ENCODE measurements around the gene SLC38A4.

- TF ChIP-seq CTCF (IDR thresholded peaks at IDR 0.05 in 2 of 3, conservative IDR thresholded peaks at IDR 0.05 in 1 of 3; ENCODE audit: borderline replicate concordance in 1 of 3, insufficient read depth in 1 of 3, low read depth in 2 of 3, low read length in 2 of 3) (no peak), ZNF274 (IDR thresholded peaks at IDR 0.05; ENCODE audit: low read depth, low read length) (no peak), POLR2A (IDR thresholded peaks at IDR 0.05; ENCODE audit: borderline replicate concordance, extremely low read depth, insufficient read depth, insufficient read length) (no peak), CEBPB (IDR thresholded peaks at IDR 0.05; ENCODE audit: low read depth) (no peak), REST (IDR thresholded peaks at IDR 0.05; ENCODE audit: low read depth) (no peak), SP1 (IDR thresholded peaks at IDR 0.05; ENCODE audit: low read depth) (no peak), EZH2 (IDR thresholded peaks at IDR 0.05) (no peak), YY1 (IDR thresholded peaks at IDR 0.05; ENCODE audit: extremely low read depth, insufficient replicate concordance, low read depth, low read length) (no peak), SIN3A (IDR thresholded peaks at IDR 0.05; ENCODE audit: low read depth) (no peak), MAX (IDR thresholded peaks at IDR 0.05) (no peak)
Observed at GRCh38 chr12:46754550-46754949, 71.2 kb downstream of the SLC38A4 start.

Data from HCT116 (cell line).